Endothelial cell of umbilical vein (primary cell): ENCODE data around the gene CPEB1. TPM values are rescaled to one million over a fixed set of nuclear protein-coding genes. Genes with fewer than 3 reads are reported as not detected.

Source experiments
- BruUV-seq: library from RNA; stranded (reverse); fragments of 400-500 nt; replicated peaks from 2 replicates; lab custom pipeline; 2021; lab: Mats Ljungman, UMichigan
- CTCF ChIA-PET: fragments of 300-600, 350-600 bp; sonication (Branson Sonifier 250); formaldehyde crosslinking; loops from one replicate; lab custom pipeline; 2021; ENCODE audit warnings: antibody characterized with exemption, inconsistent platforms; lab: Charles Lee
- POLR2A ChIA-PET: fragments of 300-600, 350-600 bp; sonication (Branson Sonifier 250); formaldehyde crosslinking; loops from one replicate; lab custom pipeline; 2021; ENCODE audit warnings: antibody characterized with exemption, inconsistent platforms; lab: Charles Lee
- DNase-seq: peaks from one replicate; pipeline ENCODE4 v3.0.0-alpha.2; 2011; ENCODE audit warnings: low read depth, low spot score
- FAIRE-seq: peaks from 2 replicates; lab custom pipeline; 2011; peaks lifted over from hg19 to GRCh38; lab: Jason Lieb, UNC
- H2AFZ ChIP-seq: 2 replicates; pipeline ENCODE4 v1.6.0; 2012; ENCODE audit warnings: low read depth, low read length, control low read depth, inconsistent platforms
- H3K27ac ChIP-seq: 2 replicates; pipeline ENCODE4 v1.5.1; 2011; ENCODE audit warnings: low read depth, mild to moderate bottlenecking, control low read depth, low read length, moderate library complexity; ENCODE audit not compliant: insufficient read depth
- H3K27me3 ChIP-seq, 2 experiments: 2 replicates each; pipeline versions ENCODE4 v1.6.0 to v1.6.1; 2011; ENCODE audit warnings: low read length in 2 of 2, mixed read lengths in 1 of 2; ENCODE audit not compliant: control insufficient read depth in 2 of 2, insufficient read depth in 2 of 2
- H3K36me3 ChIP-seq, 2 experiments: 2 replicates in 1 of 2; 3 replicates in 1 of 2; pipeline ENCODE4 v1.5.1; 2011; ENCODE audit warnings: low read length in 2 of 2, mild to moderate bottlenecking in 1 of 2, moderate library complexity in 1 of 2; ENCODE audit not compliant: control insufficient read depth in 2 of 2, insufficient read depth in 2 of 2; ENCODE audit errors: extremely low read depth in 1 of 2
- H3K4me1 ChIP-seq: 3 replicates; pipeline ENCODE4 v1.5.1; 2011; ENCODE audit warnings: mild to moderate bottlenecking, low read length; ENCODE audit not compliant: control insufficient read depth, insufficient read depth; ENCODE audit errors: extremely low read depth
- H3K4me2 ChIP-seq: 2 replicates; pipeline ENCODE4 v1.6.1; 2011; ENCODE audit warnings: low read length, control low read depth, mixed read lengths; ENCODE audit not compliant: insufficient read depth
- H3K4me3 ChIP-seq, 3 experiments: fragments of 200-600 bp in 1 of 3; sonication (generic), shearing (Covaris generic) in 1 of 3; replicated peaks in 1 of 3; 2 replicates each; pipeline ENCODE4 v1.5.1; 2011 to 2016; ENCODE audit warnings: control low read depth in 3 of 3, low read length in 3 of 3, mild to moderate bottlenecking in 2 of 3, inconsistent platforms in 1 of 3, low read depth in 1 of 3, moderate library complexity in 1 of 3; ENCODE audit not compliant: insufficient read depth in 1 of 3
- H3K79me2 ChIP-seq: 2 replicates; pipeline ENCODE4 v1.6.0; 2012; ENCODE audit warnings: low read length, inconsistent platforms; ENCODE audit not compliant: control insufficient read depth, insufficient read depth
- H3K9ac ChIP-seq: replicated peaks from 2 replicates; pipeline ENCODE3; 2011; ENCODE audit warnings: low read length, control low read depth; ENCODE audit not compliant: insufficient read depth; ENCODE audit errors: extremely low read depth
- H3K9me1 ChIP-seq: replicated peaks from 3 replicates; pipeline ENCODE4 v1.6.0; 2011; ENCODE audit warnings: mild to moderate bottlenecking, low read length; ENCODE audit not compliant: control insufficient read depth, insufficient read depth; ENCODE audit errors: extremely low read depth
- H3K9me3 ChIP-seq: replicated peaks from 2 replicates; pipeline ENCODE4 v1.5.1; 2012; ENCODE audit warnings: low read length, inconsistent platforms; ENCODE audit not compliant: control insufficient read depth, insufficient read depth
- H4K20me1 ChIP-seq: replicated peaks from 2 replicates; pipeline ENCODE3; 2011; ENCODE audit warnings: mild to moderate bottlenecking, low read length; ENCODE audit not compliant: control insufficient read depth, insufficient read depth; ENCODE audit errors: extremely low read depth
- JUN ChIP-seq: IDR thresholded peaks from 2 replicates; pipeline ENCODE4 v1.6.1; 2011; ENCODE audit warnings: borderline replicate concordance, low read depth; ENCODE audit not compliant: insufficient read length, insufficient read depth
- MYC ChIP-seq: IDR thresholded peaks from one replicate; pipeline ENCODE4 v1.6.1; 2011; ENCODE audit warnings: mild to moderate bottlenecking, low read depth, low read length
- POLR2A ChIP-seq: IDR thresholded peaks from 2 replicates; pipeline ENCODE4 v1.6.1; 2012; ENCODE audit warnings: low read depth, mild to moderate bottlenecking, control low read depth, low read length
- POLR2AphosphoS5 ChIP-seq: IDR thresholded peaks from 2 replicates; pipeline ENCODE4 v1.6.1; 2012; ENCODE audit warnings: low read depth, mild to moderate bottlenecking, control low read depth, low read length, moderate library complexity; ENCODE audit not compliant: insufficient read depth
- dilution Hi-C: fragments of 300-500 bp; cut with MboI; formaldehyde crosslinking; loops from one replicate; pipeline ENCODE4 v1.15.0; 2019; ENCODE audit warnings: low sequenced_read_pairs; ENCODE audit not compliant: extremely low pct_ligation_motif_present
- intact Hi-C: fragments of 100-400 bp; cut with micrococcal nuclease; formaldehyde crosslinking; loops from one replicate; pipeline ENCODE4 v1.10.0; 2022
- polyA plus RNA-seq, 4 experiments: library from polyadenylated mRNA; depleted of rRNA in 3 of 4; stranded (reverse) in 3 of 4; unstranded in 1 of 4; fragments of >200 nt; gene quantifications; 2 replicates each; pipeline versions ENCODE4 v1.2.1 to v1.2.3, GENCODE V29; 2011 to 2012; ENCODE audit warnings: missing spikeins in 1 of 4
- total RNA-seq: library from RNA; stranded (reverse); gene quantifications from 2 replicates; pipeline ENCODE4 v1.2.3, GENCODE V29; 2021
- TF ChIP-seq, protein P1 (sequence below), 2 donors: IDR thresholded peaks; 1 replicate in 1 of 2; 2 replicates in 1 of 2; pipeline ENCODE4 v1.5.1; 2011; ENCODE audit warnings: low read length in 2 of 2, mild to moderate bottlenecking in 2 of 2, moderate library complexity in 2 of 2, control low read depth in 1 of 2, inconsistent platforms in 1 of 2, low read depth in 1 of 2; ENCODE audit not compliant: insufficient read depth in 1 of 2; ENCODE audit errors: extremely low read depth in 1 of 2
- TF ChIP-seq, protein P2 (sequence below): IDR thresholded peaks from 2 replicates; pipeline ENCODE4 v1.6.1; 2011; ENCODE audit not compliant: insufficient read depth, insufficient read length

CPEB1 gene
- total and polyA plus RNA-seq, 2 donors (not counting 3 experiments of a cell fraction or from before 2014, with no cell fraction given), result not detected

DNA sequence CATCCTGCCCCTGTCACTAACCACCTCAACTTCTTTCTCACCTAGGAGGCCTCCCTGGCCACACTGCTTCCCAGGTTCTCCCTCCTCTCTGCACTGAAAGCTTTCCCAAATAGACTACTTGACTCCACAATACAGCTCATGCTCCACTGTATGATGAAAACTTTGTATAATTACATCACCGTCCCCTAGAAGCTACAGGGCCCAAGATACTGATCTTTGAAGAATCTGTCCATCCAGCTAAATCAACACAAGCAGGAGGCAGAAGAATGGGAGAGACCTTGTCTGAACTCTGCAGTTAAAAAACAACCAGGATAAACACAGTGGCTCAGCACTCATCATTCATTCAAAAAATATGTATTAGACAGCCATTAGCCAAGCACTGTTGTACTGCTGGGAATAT lies 80.5 kb downstream of the CPEB1 start:
- POLR2A ChIA-PET, result no interaction called here
- CTCF ChIA-PET, result no interaction called here

DNA sequence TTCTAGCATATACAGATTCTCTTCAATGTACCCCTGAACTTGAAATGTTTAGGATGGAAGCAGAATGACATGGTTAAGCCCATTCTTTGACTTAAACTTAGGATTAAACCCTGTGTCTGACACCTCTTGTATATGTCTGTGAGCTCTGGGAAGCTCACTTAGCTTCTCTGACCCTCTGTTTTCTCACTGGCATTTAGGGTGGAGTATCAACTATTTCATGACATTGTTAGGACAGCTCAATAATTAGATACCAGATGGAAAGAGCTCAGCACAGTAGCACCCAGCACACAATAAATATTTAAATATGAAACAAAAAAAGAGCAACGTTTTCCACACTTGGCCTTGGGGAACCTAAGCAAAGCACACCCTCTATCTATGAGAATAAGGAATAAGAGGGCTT lies 88.7 kb downstream of the CPEB1 start:
- POLR2A ChIA-PET, result interaction anchor here (0.7 kb wide), 1 partner anchor 222 kb away, joined by 3 read pairs; no protein-coding TSS in a partner anchor
- no peaks in the 10 kb centered on the region for H3K36me3 ChIP-seq
- intact Hi-C loops, result no loop called here
- H3K4me1 ChIP-seq, result no peaks in the 10 kb centered on the region
- DNase-seq (no peak), FAIRE-seq (no peak)
- TF ChIP-seq POLR2AphosphoS5 (no peak), POLR2A (no peak), MYC (no peak)
- TF ChIP-seq, protein P1, sequence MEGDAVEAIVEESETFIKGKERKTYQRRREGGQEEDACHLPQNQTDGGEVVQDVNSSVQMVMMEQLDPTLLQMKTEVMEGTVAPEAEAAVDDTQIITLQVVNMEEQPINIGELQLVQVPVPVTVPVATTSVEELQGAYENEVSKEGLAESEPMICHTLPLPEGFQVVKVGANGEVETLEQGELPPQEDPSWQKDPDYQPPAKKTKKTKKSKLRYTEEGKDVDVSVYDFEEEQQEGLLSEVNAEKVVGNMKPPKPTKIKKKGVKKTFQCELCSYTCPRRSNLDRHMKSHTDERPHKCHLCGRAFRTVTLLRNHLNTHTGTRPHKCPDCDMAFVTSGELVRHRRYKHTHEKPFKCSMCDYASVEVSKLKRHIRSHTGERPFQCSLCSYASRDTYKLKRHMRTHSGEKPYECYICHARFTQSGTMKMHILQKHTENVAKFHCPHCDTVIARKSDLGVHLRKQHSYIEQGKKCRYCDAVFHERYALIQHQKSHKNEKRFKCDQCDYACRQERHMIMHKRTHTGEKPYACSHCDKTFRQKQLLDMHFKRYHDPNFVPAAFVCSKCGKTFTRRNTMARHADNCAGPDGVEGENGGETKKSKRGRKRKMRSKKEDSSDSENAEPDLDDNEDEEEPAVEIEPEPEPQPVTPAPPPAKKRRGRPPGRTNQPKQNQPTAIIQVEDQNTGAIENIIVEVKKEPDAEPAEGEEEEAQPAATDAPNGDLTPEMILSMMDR (IDR thresholded peaks at IDR 0.05; ENCODE audit: extremely low read depth in 1 of 2, insufficient read depth in 1 of 2, low read depth in 1 of 2, low read length in 2 of 2), result no peak
- TF ChIP-seq, protein P2, sequence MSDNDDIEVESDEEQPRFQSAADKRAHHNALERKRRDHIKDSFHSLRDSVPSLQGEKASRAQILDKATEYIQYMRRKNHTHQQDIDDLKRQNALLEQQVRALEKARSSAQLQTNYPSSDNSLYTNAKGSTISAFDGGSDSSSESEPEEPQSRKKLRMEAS, result no peak
- CTCF ChIA-PET, result no interaction called here
- H2AFZ ChIP-seq, result no peak overlapping the region
- no peaks in the 10 kb centered on the region for H4K20me1 ChIP-seq
- no peak overlapping the region for H3K4me3 ChIP-seq
- H3K9me1 ChIP-seq, result no peaks in the 10 kb centered on the region
- H3K4me2 ChIP-seq, result no peak overlapping the region
- dilution Hi-C loops, result no loop called here
- no peaks in the 10 kb centered on the region for H3K79me2 ChIP-seq
- H3K9me3 ChIP-seq, result no peaks in the 10 kb centered on the region
- BruUV-seq, result no TSS peak
- peaks cover 2% of the 10 kb centered on the region in 2 experiments for H3K27me3 ChIP-seq
- H3K9ac ChIP-seq, result no peak overlapping the region
- H3K27ac ChIP-seq, result no peak overlapping the region

More for the DNA sequence above, 80.5 kb downstream of the CPEB1 start:
- Histone ChIP-seq H2AFZ (no peak overlapping the region), H4K20me1 (no peaks in the 10 kb centered on the region), H3K79me2 (no peaks in the 10 kb centered on the region), H3K4me2 (no peak overlapping the region), H3K4me3 (no peak overlapping the region), H3K9me1 (no peaks in the 10 kb centered on the region), H3K9me3 (no peaks in the 10 kb centered on the region), H3K27ac (no peak overlapping the region), H3K36me3 (no peaks in the 10 kb centered on the region), H3K4me1 (no peaks in the 10 kb centered on the region), H3K27me3 (peaks cover 3 to 6% of the 10 kb centered on the region in 2 experiments), H3K9ac (no peak overlapping the region)
- BruUV-seq, result no TSS peak
- FAIRE-seq (no peak), DNase-seq (no peak)
- TF ChIP-seq POLR2AphosphoS5 (no peak), JUN (no peak), POLR2A (no peak)
- TF ChIP-seq, protein P2, result no peak
- dilution Hi-C loops (no loop called here), intact Hi-C loops (no loop called here)
